ENCODE data around the gene NCAN. TPM values are rescaled to one million over a fixed set of nuclear protein-coding genes. Genes with fewer than 3 reads are reported as not detected.

NCAN gene
- total RNA-seq, 2 donors from 2014 or later: not detected

DNA sequence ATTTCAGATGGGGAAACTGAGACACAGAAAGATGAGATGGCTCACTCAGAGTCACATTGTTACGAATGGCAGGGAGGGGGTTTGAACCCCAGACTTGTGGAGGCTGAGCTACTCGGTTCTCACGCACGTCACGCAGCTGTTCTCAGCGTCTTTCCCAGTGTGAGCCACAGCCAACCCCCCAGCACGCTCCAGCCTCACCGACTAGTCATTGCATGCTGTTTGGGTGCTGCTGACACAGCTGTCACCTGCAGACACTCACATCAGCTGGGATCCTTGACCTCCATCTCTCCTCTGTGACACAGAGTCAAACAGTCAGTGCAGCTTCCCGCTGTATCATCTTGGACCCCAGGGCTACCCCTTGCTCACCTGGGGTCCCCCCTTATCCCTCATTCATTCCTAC is 2.4 kb upstream of the NCAN start:
- no peaks in the 10 kb centered on the region for H3K36me3 ChIP-seq
- TF ChIP-seq, protein P1, sequence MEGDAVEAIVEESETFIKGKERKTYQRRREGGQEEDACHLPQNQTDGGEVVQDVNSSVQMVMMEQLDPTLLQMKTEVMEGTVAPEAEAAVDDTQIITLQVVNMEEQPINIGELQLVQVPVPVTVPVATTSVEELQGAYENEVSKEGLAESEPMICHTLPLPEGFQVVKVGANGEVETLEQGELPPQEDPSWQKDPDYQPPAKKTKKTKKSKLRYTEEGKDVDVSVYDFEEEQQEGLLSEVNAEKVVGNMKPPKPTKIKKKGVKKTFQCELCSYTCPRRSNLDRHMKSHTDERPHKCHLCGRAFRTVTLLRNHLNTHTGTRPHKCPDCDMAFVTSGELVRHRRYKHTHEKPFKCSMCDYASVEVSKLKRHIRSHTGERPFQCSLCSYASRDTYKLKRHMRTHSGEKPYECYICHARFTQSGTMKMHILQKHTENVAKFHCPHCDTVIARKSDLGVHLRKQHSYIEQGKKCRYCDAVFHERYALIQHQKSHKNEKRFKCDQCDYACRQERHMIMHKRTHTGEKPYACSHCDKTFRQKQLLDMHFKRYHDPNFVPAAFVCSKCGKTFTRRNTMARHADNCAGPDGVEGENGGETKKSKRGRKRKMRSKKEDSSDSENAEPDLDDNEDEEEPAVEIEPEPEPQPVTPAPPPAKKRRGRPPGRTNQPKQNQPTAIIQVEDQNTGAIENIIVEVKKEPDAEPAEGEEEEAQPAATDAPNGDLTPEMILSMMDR (IDR thresholded peaks at IDR 0.05): no peak
- H3K27me3 ChIP-seq: peaks cover 5 to 15% of the 10 kb centered on the region in 2 donors
- H3K4me3 ChIP-seq: no peak overlapping the region
- DNase-seq (ENCODE audit: low spot score): no peak
- no peaks in the 10 kb centered on the region for H3K9me3 ChIP-seq
- no peak overlapping the region for H3K27ac ChIP-seq
- no peaks in the 10 kb centered on the region for H3K4me1 ChIP-seq

GRCh38 chr19:19212916-19213315 is 1.2 kb downstream of the NCAN start:
- Histone ChIP-seq H3K36me3 (no peaks in the 10 kb centered on the region), H3K9me3 (no peaks in the 10 kb centered on the region), H3K27ac (no peak overlapping the region), H3K4me3 (no peak overlapping the region), H3K4me1 (no peaks in the 10 kb centered on the region), H3K27me3 (peaks cover 5 to 15% of the 10 kb centered on the region in 2 donors)
- TF ChIP-seq, protein P1 (IDR thresholded peaks at IDR 0.05): no peak
- no peak for DNase-seq (ENCODE audit: low spot score)

DNA sequence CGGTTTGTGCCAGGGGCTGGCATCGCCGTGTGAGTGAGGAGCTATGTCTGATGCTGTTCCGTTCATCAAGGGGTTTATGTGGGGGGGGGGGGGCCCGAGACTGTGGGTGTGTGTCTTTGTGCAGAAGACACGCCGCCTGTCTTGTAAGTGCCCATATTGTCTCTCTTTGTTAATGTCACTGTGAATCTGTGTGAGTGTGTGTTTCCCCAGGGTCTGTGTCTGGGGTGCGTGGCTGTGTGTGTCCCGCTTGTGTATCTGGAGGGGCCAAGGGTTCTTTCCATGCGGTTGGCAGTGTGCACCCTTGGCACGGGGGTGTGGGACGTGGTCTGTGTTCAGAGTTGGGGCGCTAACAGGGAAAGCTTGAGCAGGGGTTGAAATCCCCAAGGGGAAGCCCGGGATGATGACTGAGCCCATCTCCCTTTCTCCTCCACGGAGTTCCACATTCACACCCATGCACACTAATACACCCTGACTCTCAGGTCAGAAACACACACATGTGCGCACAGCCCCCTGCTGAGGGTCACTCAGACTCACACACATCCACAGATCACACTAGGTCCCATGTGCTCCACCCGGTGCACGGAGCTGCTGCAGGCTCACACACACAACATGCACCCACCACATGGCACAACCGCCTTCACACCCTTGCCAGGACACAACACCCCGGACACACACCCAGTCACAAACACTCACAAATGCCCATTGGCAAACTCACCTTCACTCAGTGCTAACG is 1.8 kb downstream of the NCAN start:
- TF ChIP-seq, protein P1 (IDR thresholded peaks at IDR 0.05): no peak
- Histone ChIP-seq H3K27ac (no peak overlapping the region), H3K4me1 (no peaks in the 10 kb centered on the region), H3K27me3 (peaks cover 5 to 15% of the 10 kb centered on the region in 2 donors), H3K4me3 (no peak overlapping the region), H3K36me3 (no peaks in the 10 kb centered on the region), H3K9me3 (no peaks in the 10 kb centered on the region)
- DNase-seq (ENCODE audit: low spot score): no peak

DNA sequence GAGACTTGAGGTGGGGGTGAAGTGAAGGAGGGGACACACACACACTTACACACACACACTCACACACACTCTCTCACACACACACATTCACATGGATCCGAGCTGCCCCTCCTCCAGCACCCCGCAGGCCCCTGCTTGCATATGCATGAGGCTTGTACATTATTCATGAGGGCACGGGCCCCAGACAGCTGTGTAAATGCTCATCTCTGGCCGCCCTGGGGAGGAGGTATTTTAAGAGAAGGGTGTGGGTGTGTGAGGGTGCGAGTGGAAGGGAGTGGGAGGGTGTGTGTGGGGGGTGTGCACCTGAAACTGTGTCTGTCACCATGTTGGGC is 2.4 kb downstream of the NCAN start:
- Histone ChIP-seq H3K4me3 (no peak overlapping the region), H3K27ac (no peak overlapping the region), H3K27me3 (peaks cover 5 to 15% of the 10 kb centered on the region in 2 donors), H3K4me1 (no peaks in the 10 kb centered on the region), H3K36me3 (no peaks in the 10 kb centered on the region), H3K9me3 (no peaks in the 10 kb centered on the region)
- no peak for DNase-seq (ENCODE audit: low spot score)
- TF ChIP-seq, protein P1 (IDR thresholded peaks at IDR 0.05): no peak

DNA sequence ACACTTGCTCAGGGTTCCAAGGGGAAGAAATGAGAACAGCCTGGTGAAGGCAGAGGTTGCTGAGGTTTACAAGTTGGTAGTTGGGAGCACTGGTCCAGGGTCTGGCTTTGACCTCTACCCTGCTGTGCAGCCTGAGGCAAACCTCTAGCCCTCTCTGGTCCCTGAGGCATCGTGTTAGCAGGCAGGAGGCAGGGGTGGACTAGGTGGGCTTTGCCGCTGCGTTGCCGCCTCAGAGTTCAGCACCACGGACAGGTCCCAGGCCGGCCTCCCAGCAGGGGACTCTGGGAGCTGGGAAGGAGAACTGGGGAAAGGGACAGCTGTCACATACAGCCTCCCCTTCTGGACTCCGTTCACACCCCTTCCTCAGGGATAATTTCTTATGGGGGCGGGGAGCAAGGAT is 3.1 kb downstream of the NCAN start:
- DNase-seq (ENCODE audit: low spot score): no peak
- no peak overlapping the region for H3K4me3 ChIP-seq

More for the DNA sequence above, 3.1 kb downstream of the NCAN start:
- H3K27me3 ChIP-seq: peaks cover 5 to 15% of the 10 kb centered on the region in 2 donors
- no peaks in the 10 kb centered on the region for H3K36me3 ChIP-seq
- H3K4me1 ChIP-seq: no peaks in the 10 kb centered on the region
- no peaks in the 10 kb centered on the region for H3K9me3 ChIP-seq
- no peak overlapping the region for H3K27ac ChIP-seq
- TF ChIP-seq, protein P1 (IDR thresholded peaks at IDR 0.05): no peak
